ENCODE data around the gene LRCH4. TPM values are rescaled to one million over a fixed set of nuclear protein-coding genes. Genes with fewer than 3 reads are reported as not detected.
"Not testable (repeated sequence)": the region's sequence is repeated elsewhere in the genome, so short reads cannot be mapped to it uniquely, and the experiment has no call there.

LRCH4 gene
- total RNA-seq, 1 experiment from 2014 or later: 3.7 TPM

GRCh38 chr7:100538348-100538653 lies 47.6 kb downstream of the LRCH4 start:
- in situ Hi-C loops (cut with HindIII; ENCODE audit: low pct_unique_long_range_greater_than_20kb, low sequenced_read_pairs): no loop called here
- no peak for DNase-seq (ENCODE audit: low read depth)

GRCh38 chr7:100536695-100537094 lies 49.2 kb downstream of the LRCH4 start:
- DNase-seq (ENCODE audit: low read depth); in situ Hi-C loops (cut with HindIII; ENCODE audit: low pct_unique_long_range_greater_than_20kb, low sequenced_read_pairs): not testable (repeated sequence)

- in situ Hi-C loops (cut with HindIII; ENCODE audit: low pct_unique_long_range_greater_than_20kb, low sequenced_read_pairs); DNase-seq (ENCODE audit: low read depth): not testable (repeated sequence)
These were observed 49.9 kb downstream of the LRCH4 start for GRCh38 chr7:100535982-100536381.

- no peak for DNase-seq (ENCODE audit: low read depth)
- in situ Hi-C loops (cut with HindIII; ENCODE audit: low pct_unique_long_range_greater_than_20kb, low sequenced_read_pairs): no loop called here
These were observed 53.5 kb downstream of the LRCH4 start for GRCh38 chr7:100532165-100533022.

- in situ Hi-C loops (cut with HindIII; ENCODE audit: low pct_unique_long_range_greater_than_20kb, low sequenced_read_pairs); DNase-seq (ENCODE audit: low read depth): not testable (repeated sequence)
These were observed 57.6 kb downstream of the LRCH4 start for GRCh38 chr7:100528108-100528866.

Other genes with a start within 250 kb of the LRCH4 start
- 15.0 and 44.8 TPM in 2 replicates for gene PILRB, start 228.0 kb downstream of the LRCH4 start, total RNA-seq (2014; rRNA removed; shearing (Covaris generic); ENCODE audit: low replicate concordance)
- 0.41 and 0.91 TPM in 2 replicates for gene PILRA, start 212.6 kb downstream of the LRCH4 start, total RNA-seq (2014; rRNA removed; shearing (Covaris generic); ENCODE audit: low replicate concordance)
- 1.8 and 5.9 TPM in 2 replicates for gene ZCWPW1, start 157.4 kb downstream of the LRCH4 start, total RNA-seq (2014; rRNA removed; shearing (Covaris generic); ENCODE audit: low replicate concordance)
- 44.0 and 49.7 TPM in 2 replicates for gene MEPCE, start 156.3 kb downstream of the LRCH4 start, total RNA-seq (2014; rRNA removed; shearing (Covaris generic); ENCODE audit: low replicate concordance)
- gene PPP1R35, start 149.6 kb downstream of the LRCH4 start, total RNA-seq (2014; rRNA removed; shearing (Covaris generic); ENCODE audit: low replicate concordance): 48.5 and 55.4 TPM in 2 replicates
- not detected in 2 replicates for gene SPACDR, start 121.9 kb downstream of the LRCH4 start, total RNA-seq (2014; rRNA removed; shearing (Covaris generic); ENCODE audit: low replicate concordance)
- 39.5 and 46.5 TPM in 2 replicates for gene TSC22D4, start 106.9 kb downstream of the LRCH4 start, total RNA-seq (2014; rRNA removed; shearing (Covaris generic); ENCODE audit: low replicate concordance)
- gene NYAP1, start 102.2 kb downstream of the LRCH4 start, total RNA-seq (2014; rRNA removed; shearing (Covaris generic); ENCODE audit: low replicate concordance): 0.87 and 3.6 TPM in 2 replicates
- 20.0 and 42.3 TPM in 2 replicates for gene AGFG2, start 46.9 kb downstream of the LRCH4 start, total RNA-seq (2014; rRNA removed; shearing (Covaris generic); ENCODE audit: low replicate concordance)
- gene SAP25, start 12.2 kb downstream of the LRCH4 start, total RNA-seq (2014; rRNA removed; shearing (Covaris generic); ENCODE audit: low replicate concordance): not detected in 2 replicates
- gene FBXO24, start 199 bp upstream of the LRCH4 start, total RNA-seq (2014; rRNA removed; shearing (Covaris generic); ENCODE audit: low replicate concordance): 0.23 and 0.71 TPM in 2 replicates
- 5.3 and 17.8 TPM in 2 replicates for gene PCOLCE, start 16.2 kb upstream of the LRCH4 start, total RNA-seq (2014; rRNA removed; shearing (Covaris generic); ENCODE audit: low replicate concordance)
- gene MOSPD3, start 26.4 kb upstream of the LRCH4 start, total RNA-seq (2014; rRNA removed; shearing (Covaris generic); ENCODE audit: low replicate concordance): 3.6 and 34.9 TPM in 2 replicates
- gene TFR2, start 55.4 kb upstream of the LRCH4 start, total RNA-seq (2014; rRNA removed; shearing (Covaris generic); ENCODE audit: low replicate concordance): 0.27 TPM in 1 of 2 replicates, not detected in the other
- gene ACTL6B, start 70.3 kb upstream of the LRCH4 start, total RNA-seq (2014; rRNA removed; shearing (Covaris generic); ENCODE audit: low replicate concordance): not detected in 2 replicates
- gene GNB2, start 87.6 kb upstream of the LRCH4 start, total RNA-seq (2014; rRNA removed; shearing (Covaris generic); ENCODE audit: low replicate concordance): 116 and 179 TPM in 2 replicates
- 9.6 and 10.6 TPM in 2 replicates for gene GIGYF1, start 108.1 kb upstream of the LRCH4 start, total RNA-seq (2014; rRNA removed; shearing (Covaris generic); ENCODE audit: low replicate concordance)
- gene POP7, start 120.0 kb upstream of the LRCH4 start, total RNA-seq (2014; rRNA removed; shearing (Covaris generic); ENCODE audit: low replicate concordance): 109 and 126 TPM in 2 replicates
- not detected in 2 replicates for gene EPO, start 134.3 kb upstream of the LRCH4 start, total RNA-seq (2014; rRNA removed; shearing (Covaris generic); ENCODE audit: low replicate concordance)
- not detected in 2 replicates for gene ZAN, start 147.5 kb upstream of the LRCH4 start, total RNA-seq (2014; rRNA removed; shearing (Covaris generic); ENCODE audit: low replicate concordance)
- 31.9 and 43.6 TPM in 2 replicates for gene EPHB4, start 241.4 kb upstream of the LRCH4 start, total RNA-seq (2014; rRNA removed; shearing (Covaris generic); ENCODE audit: low replicate concordance)